ENCODE measurements around the gene PCID2.

The PCID2 gene

GRCh38 chr13:113184568-113185440, 23.7 kb downstream of the PCID2 start:
- H3K4me3 ChIP-seq (ENCODE audit: low read length): no peak overlapping the region
- H3K9ac ChIP-seq (ENCODE audit: low read depth, low read length): no peak overlapping the region

GRCh38 chr13:113183450-113184129, 24.9 kb downstream of the PCID2 start:
- H3K9me3 ChIP-seq (replicated peaks; ENCODE audit: low read length): no peaks in the 10 kb centered on the region
- H3K36me3 ChIP-seq (ENCODE audit: insufficient read depth, low read length): peaks cover 65% of the 10 kb centered on the region
- no peak overlapping the region for H3K4me2 ChIP-seq (ENCODE audit: low read length)
- no peak overlapping the region for H3K9ac ChIP-seq (ENCODE audit: low read depth, low read length)
- H3K27me3 ChIP-seq (ENCODE audit: control insufficient read depth, insufficient read depth, low read length): no peaks in the 10 kb centered on the region
- H3K4me1 ChIP-seq (ENCODE audit: control insufficient read depth, insufficient read depth, low read length): peaks cover 60% of the 10 kb centered on the region
- H3K4me3 ChIP-seq (ENCODE audit: low read length): no peak overlapping the region

More at GRCh38 chr13:113184568-113185440, 23.7 kb downstream of the PCID2 start:
- Histone ChIP-seq H3K9me3 (replicated peaks; ENCODE audit: low read length) (no peaks in the 10 kb centered on the region), H3K4me1 (ENCODE audit: control insufficient read depth, insufficient read depth, low read length) (peaks cover 52% of the 10 kb centered on the region), H3K4me2 (ENCODE audit: low read length) (peak overlapping the region; percentile 4), H3K36me3 (ENCODE audit: insufficient read depth, low read length) (peaks cover 59% of the 10 kb centered on the region), H3K27me3 (ENCODE audit: control insufficient read depth, insufficient read depth, low read length) (no peaks in the 10 kb centered on the region)

DNA sequence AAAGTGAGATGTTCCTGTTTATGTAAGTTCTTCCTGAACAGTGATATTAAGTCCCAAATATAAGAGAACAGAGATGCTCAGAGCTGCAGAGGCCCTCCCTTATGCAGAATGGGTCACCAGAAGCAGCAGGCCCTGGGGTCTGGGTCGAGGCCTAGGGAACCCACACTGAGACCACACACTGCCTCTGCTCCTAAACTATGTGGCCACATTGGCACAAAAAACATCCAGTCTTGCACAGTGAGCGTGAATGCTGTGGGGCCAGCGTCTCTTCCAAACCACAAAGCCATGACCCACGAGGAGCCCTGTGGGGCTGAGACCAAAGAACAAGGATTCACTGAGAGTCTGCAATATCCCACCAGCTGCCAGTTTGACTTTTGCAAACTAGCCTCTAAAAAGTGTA, 26.4 kb downstream of the PCID2 start:
- peaks cover 57% of the 10 kb centered on the region for H3K4me1 ChIP-seq (ENCODE audit: control insufficient read depth, insufficient read depth, low read length)
- H3K4me2 ChIP-seq (ENCODE audit: low read length): no peak overlapping the region
- H3K27me3 ChIP-seq (ENCODE audit: control insufficient read depth, insufficient read depth, low read length): no peaks in the 10 kb centered on the region
- no peaks in the 10 kb centered on the region for H3K9me3 ChIP-seq (replicated peaks; ENCODE audit: low read length)
- H3K36me3 ChIP-seq (ENCODE audit: insufficient read depth, low read length): peaks cover 68% of the 10 kb centered on the region
- no peak overlapping the region for H3K9ac ChIP-seq (ENCODE audit: low read depth, low read length)
- no peak overlapping the region for H3K4me3 ChIP-seq (ENCODE audit: low read length)

GRCh38 chr13:113179374-113180230, 28.9 kb downstream of the PCID2 start:
- Histone ChIP-seq H3K9ac (ENCODE audit: low read depth, low read length) (peak overlapping the region; percentile 41), H3K9me3 (replicated peaks; ENCODE audit: low read length) (no peaks in the 10 kb centered on the region), H3K4me2 (ENCODE audit: low read length) (no peak overlapping the region), H3K4me1 (ENCODE audit: control insufficient read depth, insufficient read depth, low read length) (peaks cover 33% of the 10 kb centered on the region), H3K4me3 (ENCODE audit: low read length) (no peak overlapping the region), H3K27me3 (ENCODE audit: control insufficient read depth, insufficient read depth, low read length) (no peaks in the 10 kb centered on the region), H3K36me3 (ENCODE audit: insufficient read depth, low read length) (peaks cover 82% of the 10 kb centered on the region)

DNA sequence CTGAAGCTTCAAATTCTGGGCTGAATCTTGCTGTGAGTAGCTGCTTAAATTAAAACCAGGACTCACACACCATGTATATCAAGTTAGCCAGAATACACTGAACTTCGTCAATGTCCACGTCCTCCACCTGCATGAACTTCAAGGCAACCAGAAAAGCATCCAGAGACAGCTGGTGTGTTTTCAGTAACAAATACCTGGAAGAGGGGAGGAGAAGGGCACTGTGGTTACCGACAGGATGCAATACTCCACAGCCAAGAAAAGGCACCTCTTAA, 29.6 kb downstream of the PCID2 start:
- Histone ChIP-seq H3K4me1 (ENCODE audit: control insufficient read depth, insufficient read depth, low read length) (peaks cover 26% of the 10 kb centered on the region), H3K9me3 (replicated peaks; ENCODE audit: low read length) (no peaks in the 10 kb centered on the region), H3K4me2 (ENCODE audit: low read length) (peak overlapping the region; percentile 57), H3K9ac (ENCODE audit: low read depth, low read length) (peak overlapping the region; percentile 41), H3K4me3 (ENCODE audit: low read length) (no peak overlapping the region), H3K27me3 (ENCODE audit: control insufficient read depth, insufficient read depth, low read length) (no peaks in the 10 kb centered on the region), H3K36me3 (ENCODE audit: insufficient read depth, low read length) (peaks cover 83% of the 10 kb centered on the region)

DNA sequence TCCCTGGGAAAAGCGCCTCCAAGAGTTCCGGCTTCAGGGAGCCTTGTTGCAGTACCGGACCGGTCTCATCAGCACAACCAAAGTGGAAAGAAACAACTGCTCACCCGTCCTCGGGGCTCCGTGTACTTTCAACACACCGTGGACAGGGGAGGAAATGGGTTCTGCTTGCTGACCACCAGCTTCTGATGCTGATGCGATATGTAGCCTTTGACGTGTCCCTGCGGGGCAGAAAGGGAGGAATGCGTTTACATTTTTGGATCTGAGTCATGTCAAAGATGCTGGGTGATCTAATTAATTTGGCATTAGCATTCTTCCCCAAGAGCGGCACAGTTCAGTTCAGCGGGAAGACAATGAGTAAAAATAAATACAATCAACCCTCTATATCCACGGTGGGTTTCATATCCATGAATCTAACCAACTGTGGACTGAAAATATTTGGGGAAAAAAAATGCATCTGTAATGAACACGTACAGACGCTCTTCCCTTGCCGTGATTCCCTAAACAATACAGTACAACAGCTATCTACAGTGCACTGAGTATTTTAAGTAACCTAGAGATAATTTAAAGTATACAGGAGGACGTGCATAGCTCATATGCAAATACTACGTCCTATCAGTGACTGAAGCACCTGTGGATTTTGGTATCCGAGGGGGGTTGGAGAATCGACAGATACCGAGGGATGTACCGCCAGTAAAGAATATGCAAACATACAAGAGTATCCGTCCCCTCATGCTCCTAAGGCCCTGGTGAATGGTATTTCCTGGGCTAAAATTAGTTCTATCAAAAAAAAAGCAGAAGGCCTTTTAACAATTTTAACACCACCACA, 30.2 kb downstream of the PCID2 start:
- Histone ChIP-seq H3K9me3 (replicated peaks; ENCODE audit: low read length) (no peaks in the 10 kb centered on the region), H3K9ac (ENCODE audit: low read depth, low read length) (peak overlapping the region; percentile 70), H3K4me3 (ENCODE audit: low read length) (peak overlapping the region; percentile 12), H3K4me1 (ENCODE audit: control insufficient read depth, insufficient read depth, low read length) (peaks cover 22% of the 10 kb centered on the region), H3K27me3 (ENCODE audit: control insufficient read depth, insufficient read depth, low read length) (no peaks in the 10 kb centered on the region), H3K36me3 (ENCODE audit: insufficient read depth, low read length) (peaks cover 78% of the 10 kb centered on the region), H3K4me2 (ENCODE audit: low read length) (peak overlapping the region; percentile 57)

DNA sequence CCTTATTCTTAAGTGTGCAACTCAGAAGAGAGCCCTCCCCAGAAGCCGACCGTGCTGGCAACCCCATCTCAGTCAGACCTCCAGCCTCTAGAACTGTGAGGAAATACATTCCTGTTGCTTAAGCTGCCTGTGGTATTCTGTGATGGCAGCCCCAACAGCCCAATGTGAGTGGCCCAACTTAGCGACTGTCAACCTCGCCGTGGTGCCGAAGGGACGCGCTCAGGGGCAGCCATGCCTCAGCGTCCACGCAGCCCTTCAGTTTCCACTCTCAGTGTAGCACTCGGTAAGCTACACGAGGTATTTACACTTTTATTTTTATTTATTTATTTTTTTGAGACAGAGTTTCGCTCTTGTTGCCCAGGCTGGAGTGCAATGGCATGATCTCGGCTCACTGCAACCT, 31.6 kb downstream of the PCID2 start:
- Histone ChIP-seq H3K4me1 (ENCODE audit: control insufficient read depth, insufficient read depth, low read length) (peaks cover 22% of the 10 kb centered on the region), H3K36me3 (ENCODE audit: insufficient read depth, low read length) (peaks cover 81% of the 10 kb centered on the region), H3K4me2 (ENCODE audit: low read length) (no peak overlapping the region), H3K27me3 (ENCODE audit: control insufficient read depth, insufficient read depth, low read length) (no peaks in the 10 kb centered on the region), H3K4me3 (ENCODE audit: low read length) (no peak overlapping the region), H3K9me3 (replicated peaks; ENCODE audit: low read length) (no peaks in the 10 kb centered on the region), H3K9ac (ENCODE audit: low read depth, low read length) (no peak overlapping the region)

GRCh38 chr13:113176280-113176679, 32.2 kb downstream of the PCID2 start:
- peaks cover 81% of the 10 kb centered on the region for H3K36me3 ChIP-seq (ENCODE audit: insufficient read depth, low read length)
- no peak overlapping the region for H3K4me2 ChIP-seq (ENCODE audit: low read length)
- peaks cover 22% of the 10 kb centered on the region for H3K4me1 ChIP-seq (ENCODE audit: control insufficient read depth, insufficient read depth, low read length)
- H3K4me3 ChIP-seq (ENCODE audit: low read length): no peak overlapping the region
- H3K9me3 ChIP-seq (replicated peaks; ENCODE audit: low read length): no peaks in the 10 kb centered on the region
- no peak overlapping the region for H3K9ac ChIP-seq (ENCODE audit: low read depth, low read length)
- H3K27me3 ChIP-seq (ENCODE audit: control insufficient read depth, insufficient read depth, low read length): no peaks in the 10 kb centered on the region

DNA sequence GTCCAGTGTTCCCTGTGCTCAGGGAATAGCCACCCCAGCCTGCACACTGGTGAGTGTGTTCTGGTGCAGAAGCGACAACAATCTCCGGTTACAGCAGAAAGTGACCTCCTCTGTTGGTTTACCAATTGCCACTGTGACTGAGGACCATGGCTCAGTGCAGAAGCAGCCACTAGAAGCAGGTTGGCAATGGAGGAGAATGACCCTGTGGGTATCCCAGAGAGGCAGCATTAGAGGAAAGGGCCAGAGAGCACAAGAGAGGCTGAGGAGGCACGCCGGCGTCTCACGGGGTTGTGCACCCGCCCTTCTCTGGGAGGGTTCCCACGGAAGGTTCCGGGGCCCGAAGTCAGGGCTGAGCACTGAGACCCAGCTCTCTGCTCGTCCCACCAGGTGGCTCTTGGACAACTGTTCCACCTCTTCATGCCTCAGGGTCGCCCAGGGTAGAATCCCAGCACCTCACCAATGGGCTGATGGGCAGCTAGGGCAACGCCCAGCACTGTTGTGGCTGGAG, 36.0 kb downstream of the PCID2 start:
- Histone ChIP-seq H3K4me1 (ENCODE audit: control insufficient read depth, insufficient read depth, low read length) (no peaks in the 10 kb centered on the region), H3K36me3 (ENCODE audit: insufficient read depth, low read length) (peaks cover 64% of the 10 kb centered on the region), H3K4me2 (ENCODE audit: low read length) (no peak overlapping the region), H3K27me3 (ENCODE audit: control insufficient read depth, insufficient read depth, low read length) (no peaks in the 10 kb centered on the region), H3K4me3 (ENCODE audit: low read length) (no peak overlapping the region), H3K9me3 (replicated peaks; ENCODE audit: low read length) (no peaks in the 10 kb centered on the region), H3K9ac (ENCODE audit: low read depth, low read length) (no peak overlapping the region)

- Histone ChIP-seq H3K27me3 (ENCODE audit: control insufficient read depth, insufficient read depth, low read length) (no peaks in the 10 kb centered on the region), H3K9ac (ENCODE audit: low read depth, low read length) (no peak overlapping the region), H3K4me2 (ENCODE audit: low read length) (no peak overlapping the region), H3K4me3 (ENCODE audit: low read length) (no peak overlapping the region), H3K4me1 (ENCODE audit: control insufficient read depth, insufficient read depth, low read length) (no peaks in the 10 kb centered on the region), H3K36me3 (ENCODE audit: insufficient read depth, low read length) (peaks cover 57% of the 10 kb centered on the region), H3K9me3 (replicated peaks; ENCODE audit: low read length) (no peaks in the 10 kb centered on the region)
These were observed 37.0 kb downstream of the PCID2 start for GRCh38 chr13:113171250-113172125.
